DMS114 treated with DMSO at 0.1 percent for 48 hours (cell line): Measurements from ENCODE around the gene CACNG3.
"Not testable (repeated sequence)": the region's sequence is repeated elsewhere in the genome, so short reads cannot be mapped to it uniquely, and the experiment has no call there.

Experiments used
- DNase-seq: peaks from one replicate; lab custom pipeline; 2025; ENCODE audit not compliant: unreplicated experiment; lab: John Stamatoyannopoulos, UW

CACNG3 gene

GRCh38 chr16:24255456-24256371, at the start of gene CACNG3:
CACNG3 (plus strand) TSS chr16:24256335; CDS start chr16:24256755, 420 bp downstream.
- no peak for DNase-seq

DNA sequence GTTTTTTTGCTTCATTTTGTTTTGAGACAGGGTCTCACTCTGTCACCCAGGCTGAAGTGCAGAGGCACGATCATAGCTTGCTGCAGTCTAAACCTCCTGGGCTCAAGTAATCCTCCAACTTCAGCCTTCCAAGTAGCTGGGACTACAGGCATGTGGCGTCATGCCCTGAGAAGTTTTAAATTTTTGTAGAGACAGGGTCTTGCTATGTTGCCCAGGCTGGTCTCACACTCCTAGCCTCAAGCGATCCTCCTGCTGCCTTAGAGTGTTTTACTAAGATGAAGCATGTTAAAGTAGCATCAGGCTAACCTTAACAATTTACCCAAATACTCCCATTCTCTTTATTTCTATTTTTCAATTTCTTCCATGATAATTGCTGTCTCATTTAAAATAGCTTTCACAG, 49.2 kb upstream of the CACNG3 start:
- no peak for DNase-seq

GRCh38 chr16:24208710-24209109, 47.4 kb upstream of the CACNG3 start:
- no peak for DNase-seq

- no peak for DNase-seq
Measured at GRCh38 chr16:24214992-24215391, 41.1 kb upstream of the CACNG3 start.

- DNase-seq, result no peak
Measured at GRCh38 chr16:24216961-24217360, 39.2 kb upstream of the CACNG3 start.

GRCh38 chr16:24217461-24217860, 38.7 kb upstream of the CACNG3 start:
- DNase-seq, result no peak

GRCh38 chr16:24218299-24218698, 37.8 kb upstream of the CACNG3 start:
- no peak for DNase-seq

DNA sequence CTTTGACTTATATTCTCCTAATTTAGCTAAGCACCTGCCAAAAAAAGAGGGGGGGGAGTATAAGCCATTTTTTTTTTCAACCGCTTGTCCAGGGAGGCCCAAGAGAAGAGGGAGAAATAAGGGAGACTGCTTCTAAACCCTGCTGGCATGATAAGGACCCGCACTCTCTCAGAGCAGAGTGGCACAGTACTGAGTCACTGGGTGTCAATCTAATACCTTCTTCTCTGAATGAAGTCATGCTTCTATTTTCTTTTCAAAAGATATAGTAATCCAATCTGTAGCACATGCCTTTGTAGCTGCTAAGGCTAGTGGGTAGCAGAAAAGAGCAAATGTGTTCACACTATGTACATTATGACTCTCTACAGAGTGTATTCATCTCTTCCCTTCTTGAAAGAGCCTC, 34.9 kb upstream of the CACNG3 start:
- DNase-seq, result no peak

GRCh38 chr16:24228514-24228913, 27.6 kb upstream of the CACNG3 start:
- DNase-seq, result no peak

- DNase-seq, result no peak
Measured at GRCh38 chr16:24232936-24233335, 23.2 kb upstream of the CACNG3 start.

DNA sequence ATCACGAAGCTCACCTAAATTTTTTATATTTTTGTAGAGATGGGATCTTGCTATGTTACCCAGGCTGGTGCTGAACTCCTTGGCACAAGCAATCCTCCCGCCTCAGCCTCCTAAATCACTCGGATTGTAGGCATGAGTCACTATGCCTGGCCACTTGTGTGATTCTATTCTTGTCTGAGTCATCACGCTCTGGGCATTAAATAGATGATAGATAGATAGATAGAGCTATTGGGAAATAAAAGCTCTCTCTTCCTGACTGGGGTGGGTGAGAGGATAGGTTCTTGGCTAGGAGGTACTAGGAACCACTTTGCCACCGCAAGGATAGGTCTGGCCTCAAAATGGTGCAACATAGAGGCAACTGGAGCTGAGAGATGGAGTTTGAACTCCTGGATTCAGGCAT, 21.4 kb upstream of the CACNG3 start:
- DNase-seq, result no peak

DNA sequence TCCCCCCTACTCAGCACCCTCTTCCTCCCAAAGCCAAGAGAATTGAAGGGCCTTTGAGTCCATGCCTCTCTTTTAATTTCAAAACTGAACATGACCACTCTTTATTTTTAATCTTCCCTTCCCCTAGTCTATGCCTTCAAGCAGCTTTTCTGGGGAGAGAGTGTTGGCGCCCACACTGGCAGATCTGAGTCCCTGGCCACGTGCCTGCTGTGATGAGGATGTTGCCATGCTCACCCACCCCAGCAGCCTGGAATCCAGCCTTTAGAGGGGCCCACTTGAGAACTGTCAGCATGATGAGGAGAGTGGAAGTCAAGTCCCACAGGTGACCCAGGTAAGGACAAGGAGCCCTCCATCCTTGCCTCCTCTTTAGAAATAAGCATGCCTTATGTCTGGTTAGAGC, 20.3 kb upstream of the CACNG3 start:
- DNase-seq, result no peak

DNA sequence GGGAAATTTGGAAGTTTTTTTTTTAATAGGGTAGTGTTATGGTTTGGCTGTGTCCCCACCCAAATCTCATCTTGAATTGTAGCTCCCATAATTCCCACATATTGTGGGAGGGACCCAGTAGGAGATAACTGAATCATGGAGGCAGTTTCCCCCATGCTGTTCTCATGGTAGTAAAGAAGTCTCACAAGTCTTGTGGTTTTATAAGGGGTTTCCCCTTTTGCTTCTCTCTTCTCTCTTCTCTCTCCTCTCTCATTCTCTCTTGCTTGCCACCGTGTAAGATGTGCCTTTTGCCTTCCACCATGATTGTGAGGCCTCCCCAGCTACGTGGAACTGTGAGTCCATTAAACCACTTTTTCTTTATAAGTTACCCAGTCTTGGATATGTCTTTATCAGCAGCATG, 17.3 kb upstream of the CACNG3 start:
- not testable (repeated sequence) for DNase-seq

DNA sequence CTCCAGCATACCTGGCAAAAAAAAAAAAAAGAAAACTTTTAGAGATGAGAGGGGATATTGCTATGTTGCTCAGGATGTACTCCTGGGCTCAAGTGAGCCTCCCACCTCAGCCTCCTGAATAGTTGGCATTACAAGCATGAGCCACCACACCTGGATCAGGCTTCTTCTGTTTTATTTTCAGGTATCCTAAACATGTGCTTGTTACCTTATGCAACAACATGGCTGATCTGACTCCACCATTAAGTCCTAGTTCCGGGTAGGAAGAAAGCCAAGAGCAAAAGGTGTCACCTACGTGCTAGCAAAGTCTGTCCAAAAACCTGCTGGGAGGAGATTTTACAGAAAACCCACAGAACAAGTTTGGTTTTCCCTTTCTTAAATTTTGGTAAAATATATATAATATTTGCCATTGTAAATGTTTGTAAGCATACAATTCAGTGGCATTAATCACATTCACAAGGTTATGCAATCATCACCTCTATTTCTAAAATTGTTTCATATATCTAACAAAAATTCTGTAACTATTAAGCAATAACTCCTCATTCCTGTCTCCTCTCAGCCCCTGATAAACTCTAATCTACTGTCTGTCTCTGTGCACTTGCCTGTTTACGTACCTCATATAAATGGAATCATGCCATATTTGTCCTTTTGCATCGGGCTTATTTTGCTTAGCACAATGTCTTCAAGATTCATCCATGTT, 9.1 kb upstream of the CACNG3 start:
- DNase-seq, result no peak

- DNase-seq, result peak; percentile 29
Measured at GRCh38 chr16:24253192-24253591, 2.9 kb upstream of the CACNG3 start.

DNA sequence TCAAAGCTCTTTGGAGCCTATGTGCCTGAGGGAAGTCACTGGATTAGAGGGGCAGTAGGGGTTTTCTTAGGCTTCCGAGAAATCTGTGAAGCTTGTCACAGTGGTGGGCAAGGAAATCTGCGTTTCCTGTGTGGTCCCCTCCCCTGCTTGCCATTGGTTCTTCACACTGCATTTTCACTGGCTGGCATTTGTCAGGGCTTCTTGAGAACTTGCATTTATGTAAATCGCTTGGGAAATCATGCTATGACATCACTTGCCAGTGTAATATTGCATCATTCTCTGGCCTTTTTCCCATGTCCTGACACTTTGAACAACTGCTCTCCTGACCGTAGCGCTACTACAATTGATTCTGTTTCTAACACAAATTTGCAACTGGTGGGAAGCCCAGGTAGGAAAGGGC, 1.8 kb downstream of the CACNG3 start:
- no peak for DNase-seq

DNA sequence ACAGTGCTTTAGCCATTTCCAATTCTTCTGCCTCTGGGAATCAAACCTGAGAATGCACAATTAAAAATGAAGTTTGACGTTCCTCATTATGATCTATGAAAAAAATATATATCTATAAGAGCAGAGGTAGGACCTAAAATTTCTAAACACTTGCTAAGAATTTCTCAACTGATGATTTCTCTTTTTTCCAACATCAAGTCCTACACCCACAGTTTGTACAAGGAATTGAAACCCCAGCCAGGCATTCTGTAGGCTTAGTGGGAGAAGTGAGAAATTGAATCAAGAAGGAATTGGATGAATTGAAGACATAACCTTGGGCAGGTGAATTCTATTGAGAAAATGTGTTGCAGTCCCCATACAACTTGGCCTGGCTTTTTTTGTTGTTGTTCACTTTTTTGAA, 2.7 kb downstream of the CACNG3 start:
- DNase-seq, result no peak

GRCh38 chr16:24262816-24263215, 6.7 kb downstream of the CACNG3 start:
- DNase-seq, result no peak

DNA sequence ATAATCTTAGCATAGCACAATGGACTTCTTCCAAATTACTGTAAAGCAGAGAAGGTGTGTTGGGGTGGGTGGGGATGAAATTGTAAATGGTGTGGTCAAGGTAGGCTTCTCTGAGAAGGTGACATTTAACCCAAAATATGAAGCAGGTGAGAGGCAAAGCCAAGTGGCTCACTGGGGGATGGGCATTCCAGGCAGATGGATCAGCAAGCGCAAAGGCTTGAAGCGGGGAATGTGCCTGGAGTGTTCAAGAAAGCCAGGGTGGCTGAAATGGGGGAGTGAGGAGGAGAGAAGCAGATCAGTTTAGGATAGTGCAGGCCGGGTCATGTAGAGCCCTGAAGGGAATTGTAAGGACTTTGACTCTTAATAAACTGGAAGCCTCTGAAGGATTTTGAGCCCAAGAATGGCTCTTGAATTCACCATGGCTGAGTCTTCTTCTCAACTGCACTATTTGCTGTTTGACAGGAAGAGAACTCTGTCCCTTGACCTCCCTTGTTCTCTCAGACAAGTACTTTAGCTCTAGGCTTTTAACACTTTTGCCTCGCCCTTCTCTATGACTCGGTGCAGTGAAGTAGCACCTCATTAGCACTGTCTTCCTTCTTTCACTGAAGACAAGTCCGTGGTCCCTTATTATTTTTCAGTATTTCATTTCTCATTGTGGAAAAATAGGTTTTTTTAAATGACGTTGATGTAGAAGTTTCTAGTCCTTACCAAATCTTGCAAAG, 14.7 kb downstream of the CACNG3 start:
- DNase-seq, result no peak

- DNase-seq, result no peak
Measured at GRCh38 chr16:24272379-24272778, 16.2 kb downstream of the CACNG3 start.

GRCh38 chr16:24273508-24274182, 17.5 kb downstream of the CACNG3 start:
- no peak for DNase-seq
